ENCODE results near the gene MARVELD1. TPM values are rescaled to one million over a fixed set of nuclear protein-coding genes. Genes with fewer than 3 reads are reported as not detected.

Gene MARVELD1
- total and polyA plus RNA-seq, 2 of the 4 experiments (the other 2 are of a cell fraction) = 12.0 to 68.1 TPM

DNA sequence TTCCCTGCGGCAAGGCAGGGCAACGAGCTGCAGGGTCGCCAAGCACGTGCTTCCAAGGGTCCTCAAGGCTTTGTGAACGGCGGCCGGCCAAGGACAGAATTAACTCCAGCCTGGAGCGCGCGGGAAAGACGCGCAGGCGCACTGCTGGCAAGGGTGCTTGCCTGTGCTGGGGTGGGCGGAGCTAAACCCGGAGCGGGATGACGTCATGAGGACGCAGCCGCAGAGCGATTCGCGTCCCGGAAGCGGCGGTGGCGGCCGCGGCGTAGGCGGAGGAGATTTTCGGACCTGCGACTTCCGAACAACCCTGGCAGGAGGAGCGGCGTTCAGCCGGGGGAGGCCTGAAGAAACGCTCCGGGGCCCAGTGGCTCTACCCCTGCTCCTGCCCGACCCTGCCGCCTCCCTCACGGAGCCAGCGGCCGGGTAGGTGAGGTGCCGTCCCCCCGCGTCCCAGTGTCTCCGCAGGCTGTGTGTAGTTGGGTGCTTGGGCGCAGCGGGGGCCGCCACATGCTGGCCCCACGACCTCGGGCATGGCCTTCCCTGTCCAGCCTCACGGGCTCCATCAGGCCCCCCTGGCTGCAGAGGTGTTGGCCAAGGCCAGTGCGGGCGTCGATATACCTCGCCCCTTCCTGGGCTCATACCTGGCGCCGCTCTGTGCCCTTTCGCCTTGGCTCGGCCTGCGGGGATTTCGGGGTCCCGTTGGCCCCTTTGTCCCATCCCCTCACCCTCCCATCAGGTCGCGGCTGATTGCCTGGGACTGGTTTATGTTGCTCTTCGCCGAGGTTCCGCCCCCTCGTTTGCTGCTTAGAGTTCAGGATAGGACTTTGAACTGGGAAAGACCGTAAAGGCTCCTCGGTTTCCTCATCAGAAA is 23.6 kb downstream of the MARVELD1 start, which contains the start of gene ZFYVE27 (continued):
- no peak for TF ChIP-seq CHD1 (IDR thresholded peaks at IDR 0.05; ENCODE audit: low read depth, low read length)
- no peak for TF ChIP-seq SMC3 (IDR thresholded peaks at IDR 0.05; ENCODE audit: low read depth, low read length)
- TF ChIP-seq, protein P1, sequence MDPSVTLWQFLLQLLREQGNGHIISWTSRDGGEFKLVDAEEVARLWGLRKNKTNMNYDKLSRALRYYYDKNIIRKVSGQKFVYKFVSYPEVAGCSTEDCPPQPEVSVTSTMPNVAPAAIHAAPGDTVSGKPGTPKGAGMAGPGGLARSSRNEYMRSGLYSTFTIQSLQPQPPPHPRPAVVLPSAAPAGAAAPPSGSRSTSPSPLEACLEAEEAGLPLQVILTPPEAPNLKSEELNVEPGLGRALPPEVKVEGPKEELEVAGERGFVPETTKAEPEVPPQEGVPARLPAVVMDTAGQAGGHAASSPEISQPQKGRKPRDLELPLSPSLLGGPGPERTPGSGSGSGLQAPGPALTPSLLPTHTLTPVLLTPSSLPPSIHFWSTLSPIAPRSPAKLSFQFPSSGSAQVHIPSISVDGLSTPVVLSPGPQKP (IDR thresholded peaks at IDR 0.05; ENCODE audit: borderline replicate concordance, low read depth, low read length) = no peak
- TF ChIP-seq MAFK (IDR thresholded peaks at IDR 0.05; ENCODE audit: low read depth, low read length) = no peak

All from IMR-90 (cell line).